Peyer's patch (tissue), 4 donors: ENCODE measurements around the gene HHLA2.

Experiments used
- CTCF ChIP-seq, 6 experiments: fragments of 450-650 bp in 4 of 6; fragments of 200-600 bp in 2 of 6; sonication (generic) in 1 of 6; IDR thresholded peaks; one replicate each; pipeline ENCODE4 v1.5.1; 2017 to 2019; ENCODE audit warnings: antibody characterized with exemption in 6 of 6, mild to moderate bottlenecking in 3 of 6, moderate library complexity in 1 of 6
- POLR2A ChIP-seq, 2 donors: fragments of 450-650 bp; IDR thresholded peaks; one replicate each; pipeline ENCODE4 v1.5.1; 2017; ENCODE audit warnings: antibody characterized with exemption in 2 of 2, mild to moderate bottlenecking in 2 of 2, moderate library complexity in 2 of 2

GRCh38 chr3:108280476-108280875 is 15.9 kb upstream of the HHLA2 start:
- no peak for TF ChIP-seq CTCF (IDR thresholded peaks at IDR 0.05)
- no peak for TF ChIP-seq POLR2A (IDR thresholded peaks at IDR 0.05)
